B cell (primary cell): Measurements from ENCODE around the gene IMMP2L.

Experiments used
- EZH2 ChIP-seq: IDR thresholded peaks from 2 replicates; pipeline ENCODE4 v1.6.1; 2012; ENCODE audit warnings: borderline replicate concordance, low read depth, mild to moderate bottlenecking, moderate library complexity, low read length; ENCODE audit not compliant: insufficient read depth, poor library complexity, severe bottlenecking
- TF ChIP-seq, protein P1 (sequence below): fragments of 200-600 bp; IDR thresholded peaks from one replicate; pipeline ENCODE4 v1.8.0; 2022; ENCODE audit warnings: antibody characterized with exemption, mild to moderate bottlenecking

DNA sequence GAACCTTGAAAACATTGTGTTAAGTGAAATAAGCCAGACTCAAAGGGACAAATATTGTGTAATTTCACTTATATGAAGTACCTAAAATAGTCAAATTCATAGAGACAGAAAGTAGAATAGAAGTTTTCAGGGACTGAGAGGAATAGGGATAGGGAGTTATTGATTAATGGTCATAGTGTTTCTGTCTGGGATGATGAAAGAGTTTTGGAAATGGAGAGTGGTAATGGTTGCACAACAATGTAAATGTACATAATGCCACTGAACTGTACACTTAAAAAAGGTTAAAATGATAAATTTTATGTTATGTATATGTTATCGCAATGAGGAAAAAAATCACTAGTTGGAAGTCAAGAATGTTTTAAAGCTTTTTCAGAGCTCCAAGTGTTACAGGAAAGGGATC, 33.5 kb upstream of the IMMP2L start:
- TF ChIP-seq, protein P1, sequence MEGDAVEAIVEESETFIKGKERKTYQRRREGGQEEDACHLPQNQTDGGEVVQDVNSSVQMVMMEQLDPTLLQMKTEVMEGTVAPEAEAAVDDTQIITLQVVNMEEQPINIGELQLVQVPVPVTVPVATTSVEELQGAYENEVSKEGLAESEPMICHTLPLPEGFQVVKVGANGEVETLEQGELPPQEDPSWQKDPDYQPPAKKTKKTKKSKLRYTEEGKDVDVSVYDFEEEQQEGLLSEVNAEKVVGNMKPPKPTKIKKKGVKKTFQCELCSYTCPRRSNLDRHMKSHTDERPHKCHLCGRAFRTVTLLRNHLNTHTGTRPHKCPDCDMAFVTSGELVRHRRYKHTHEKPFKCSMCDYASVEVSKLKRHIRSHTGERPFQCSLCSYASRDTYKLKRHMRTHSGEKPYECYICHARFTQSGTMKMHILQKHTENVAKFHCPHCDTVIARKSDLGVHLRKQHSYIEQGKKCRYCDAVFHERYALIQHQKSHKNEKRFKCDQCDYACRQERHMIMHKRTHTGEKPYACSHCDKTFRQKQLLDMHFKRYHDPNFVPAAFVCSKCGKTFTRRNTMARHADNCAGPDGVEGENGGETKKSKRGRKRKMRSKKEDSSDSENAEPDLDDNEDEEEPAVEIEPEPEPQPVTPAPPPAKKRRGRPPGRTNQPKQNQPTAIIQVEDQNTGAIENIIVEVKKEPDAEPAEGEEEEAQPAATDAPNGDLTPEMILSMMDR: no peak
- TF ChIP-seq EZH2: no peak
